SU-DHL-6 (cell line): ENCODE measurements around the gene SLC12A5.

Experiments used
- H2AFZ ChIP-seq: fragments of 200-600 bp; sonication (generic); 2 replicates; pipeline ENCODE4 v1.6.1; 2014; ENCODE audit warnings: low read depth, mild to moderate bottlenecking, moderate library complexity, mixed read lengths, antibody characterized with exemption, low read length; ENCODE audit not compliant: severe bottlenecking
- H3F3A ChIP-seq: fragments of 200-600 bp; shearing (Covaris generic); 2 replicates; pipeline ENCODE4 v1.6.0; 2016; ENCODE audit warnings: antibody characterized with exemption, mild to moderate bottlenecking; ENCODE audit not compliant: insufficient read depth
- H3K27ac ChIP-seq: fragments of 200-600 bp; sonication (generic); 2 replicates; pipeline ENCODE4 v1.5.1; 2016; ENCODE audit warnings: low read depth, mild to moderate bottlenecking, low read length, moderate library complexity, mixed read lengths
- H3K27me3 ChIP-seq: fragments of 200-600 bp; sonication (generic), shearing (Covaris generic); 2 replicates; pipeline ENCODE4 v1.6.0; 2014; ENCODE audit warnings: mild to moderate bottlenecking, low read length
- H3K36me3 ChIP-seq: fragments of 200-600 bp; sonication (generic); 2 replicates; pipeline ENCODE4 v1.6.1; 2014; ENCODE audit warnings: mild to moderate bottlenecking, low read length, mixed read lengths
- H3K4me2 ChIP-seq: fragments of 300-600, 200-600 bp; shearing (Covaris generic), sonication (generic); 2 replicates; pipeline ENCODE4 v1.6.0; 2014; ENCODE audit warnings: low read length, low read depth, mild to moderate bottlenecking; ENCODE audit not compliant: poor library complexity, severe bottlenecking
- H3K4me3 ChIP-seq: fragments of 200-600 bp; sonication (generic); 2 replicates; pipeline ENCODE4 v1.5.1; 2014; ENCODE audit warnings: antibody characterized with exemption, low read length, mild to moderate bottlenecking, mixed read lengths; ENCODE audit not compliant: insufficient read depth, poor library complexity, severe bottlenecking
- H3K79me2 ChIP-seq: fragments of 200-600 bp; sonication (generic); 2 replicates; pipeline ENCODE4 v1.6.1; 2014; ENCODE audit warnings: mild to moderate bottlenecking, low read length, moderate library complexity; ENCODE audit not compliant: insufficient read depth
- H3K9ac ChIP-seq: fragments of 200-600 bp; sonication (generic); 2 replicates; pipeline ENCODE4 v1.7.0; 2014; ENCODE audit warnings: mild to moderate bottlenecking, low read length
- H3K9me2 ChIP-seq: fragments of 200-600 bp; sonication (generic); replicated peaks from 2 replicates; pipeline ENCODE4 v1.6.1; 2014; ENCODE audit warnings: low read length; ENCODE audit not compliant: insufficient read depth
- H3K9me3 ChIP-seq: fragments of 200-600 bp; sonication (generic); 2 replicates; pipeline ENCODE4 v1.6.1; 2014; ENCODE audit warnings: low read length, mixed read lengths; ENCODE audit not compliant: insufficient read depth
- H4K20me1 ChIP-seq: fragments of 200-600 bp; sonication (generic); 2 replicates; pipeline ENCODE4 v1.6.1; 2014; ENCODE audit warnings: low read depth, mild to moderate bottlenecking, antibody characterized with exemption, low read length, moderate library complexity, mixed read lengths
- EZH2phosphoT487 ChIP-seq: fragments of 200-600 bp; sonication (generic), shearing (Covaris generic); conservative IDR thresholded peaks from 2 replicates; pipeline ENCODE4 v1.6.1; 2018; ENCODE audit warnings: mild to moderate bottlenecking, antibody characterized with exemption, low read length, moderate library complexity, mixed read lengths
- TF ChIP-seq, protein P1 (sequence below): fragments of 200-600 bp; sonication (generic); IDR thresholded peaks from one replicate; pipeline ENCODE4 v1.5.1; 2017; ENCODE audit warnings: antibody characterized with exemption, mild to moderate bottlenecking, low read length, moderate library complexity; ENCODE audit not compliant: insufficient read depth, poor library complexity, severe bottlenecking

Gene SLC12A5

DNA sequence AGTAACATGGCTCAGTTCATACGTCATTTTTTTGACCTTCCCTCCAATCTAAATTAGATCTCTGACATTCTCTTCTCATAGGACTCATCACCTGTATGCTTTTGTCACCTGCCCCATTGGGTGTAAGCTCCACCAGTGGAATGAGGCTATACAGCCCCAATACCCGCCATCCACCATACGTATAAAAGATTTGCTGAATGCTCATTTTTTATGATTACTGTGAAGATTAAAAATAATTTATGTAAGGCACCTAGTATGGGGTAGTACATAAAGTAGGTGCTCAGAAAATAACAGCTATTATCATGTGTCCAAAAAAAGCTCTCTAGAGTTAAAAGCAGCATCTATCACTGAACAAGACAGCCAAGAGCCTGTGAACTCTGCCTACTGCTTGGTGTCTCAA is 36.7 kb downstream of the SLC12A5 start:
- no peaks in the 10 kb centered on the region for H3K9me3 ChIP-seq
- no peaks in the 10 kb centered on the region for H3K27me3 ChIP-seq
- H3K36me3 ChIP-seq, result peaks cover 11% of the 10 kb centered on the region; the same call in 1 of the 2 replicates
- no peaks in the 10 kb centered on the region for H3K9me2 ChIP-seq
- no peak for TF ChIP-seq EZH2phosphoT487
- TF ChIP-seq, protein P1, sequence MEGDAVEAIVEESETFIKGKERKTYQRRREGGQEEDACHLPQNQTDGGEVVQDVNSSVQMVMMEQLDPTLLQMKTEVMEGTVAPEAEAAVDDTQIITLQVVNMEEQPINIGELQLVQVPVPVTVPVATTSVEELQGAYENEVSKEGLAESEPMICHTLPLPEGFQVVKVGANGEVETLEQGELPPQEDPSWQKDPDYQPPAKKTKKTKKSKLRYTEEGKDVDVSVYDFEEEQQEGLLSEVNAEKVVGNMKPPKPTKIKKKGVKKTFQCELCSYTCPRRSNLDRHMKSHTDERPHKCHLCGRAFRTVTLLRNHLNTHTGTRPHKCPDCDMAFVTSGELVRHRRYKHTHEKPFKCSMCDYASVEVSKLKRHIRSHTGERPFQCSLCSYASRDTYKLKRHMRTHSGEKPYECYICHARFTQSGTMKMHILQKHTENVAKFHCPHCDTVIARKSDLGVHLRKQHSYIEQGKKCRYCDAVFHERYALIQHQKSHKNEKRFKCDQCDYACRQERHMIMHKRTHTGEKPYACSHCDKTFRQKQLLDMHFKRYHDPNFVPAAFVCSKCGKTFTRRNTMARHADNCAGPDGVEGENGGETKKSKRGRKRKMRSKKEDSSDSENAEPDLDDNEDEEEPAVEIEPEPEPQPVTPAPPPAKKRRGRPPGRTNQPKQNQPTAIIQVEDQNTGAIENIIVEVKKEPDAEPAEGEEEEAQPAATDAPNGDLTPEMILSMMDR, result no peak
- no peak overlapping the region for H2AFZ ChIP-seq
- no peak overlapping the region for H3K4me2 ChIP-seq
- no peak overlapping the region for H3K4me3 ChIP-seq
- no peaks in the 10 kb centered on the region for H3K79me2 ChIP-seq
- no peak overlapping the region for H3K27ac ChIP-seq
- H4K20me1 ChIP-seq, result no peaks in the 10 kb centered on the region
- no peak overlapping the region for H3K9ac ChIP-seq
- peaks cover 3% of the 10 kb centered on the region; the same call in 1 of the 2 replicates for H3F3A ChIP-seq

DNA sequence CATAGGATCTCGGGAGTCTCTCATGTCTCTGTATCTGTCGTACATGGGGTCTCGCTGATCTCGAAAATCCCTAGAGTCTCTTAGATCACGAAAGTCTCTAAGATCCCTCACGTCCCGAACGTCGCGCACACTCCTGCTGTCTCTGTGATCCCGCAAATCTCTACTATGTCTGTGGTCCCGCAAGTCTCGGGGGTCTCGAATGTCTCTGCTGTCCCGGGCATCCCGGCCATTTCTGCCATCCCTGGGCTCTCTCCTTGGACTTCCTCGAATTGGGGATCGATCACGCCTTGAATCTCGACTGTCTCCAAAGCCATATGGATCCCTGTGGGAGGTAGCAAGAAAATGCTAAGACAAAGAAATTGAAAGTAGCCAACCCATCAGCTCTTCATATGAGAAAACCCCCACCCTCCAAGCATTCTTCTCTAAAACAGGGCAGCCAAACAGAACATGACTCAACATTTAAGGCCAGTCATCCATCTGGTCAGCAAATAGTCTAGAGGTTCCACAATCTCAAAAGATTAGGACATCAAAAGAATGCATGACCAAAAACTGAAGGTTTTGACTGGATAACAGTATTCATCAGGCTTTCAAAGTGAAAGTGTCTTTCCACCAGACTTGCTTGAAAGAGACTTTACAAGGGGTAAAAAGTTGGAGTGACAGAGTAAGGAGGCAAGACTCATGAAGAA is 41.3 kb downstream of the SLC12A5 start:
- Histone ChIP-seq H3K27ac (no peak overlapping the region), H2AFZ (no peak overlapping the region), H4K20me1 (no peaks in the 10 kb centered on the region), H3K9me3 (no peaks in the 10 kb centered on the region), H3F3A (no peaks in the 10 kb centered on the region), H3K9me2 (no peaks in the 10 kb centered on the region), H3K9ac (no peak overlapping the region), H3K4me2 (no peak overlapping the region), H3K4me3 (no peak overlapping the region), H3K36me3 (peaks cover 11% of the 10 kb centered on the region; the same call in 1 of the 2 replicates), H3K27me3 (no peaks in the 10 kb centered on the region), H3K79me2 (0 out of 2 replicates have a peak, but pooled peaks cover 4% of the 10 kb centered on the region)
- no peak for TF ChIP-seq EZH2phosphoT487
- TF ChIP-seq, protein P1, result no peak

DNA sequence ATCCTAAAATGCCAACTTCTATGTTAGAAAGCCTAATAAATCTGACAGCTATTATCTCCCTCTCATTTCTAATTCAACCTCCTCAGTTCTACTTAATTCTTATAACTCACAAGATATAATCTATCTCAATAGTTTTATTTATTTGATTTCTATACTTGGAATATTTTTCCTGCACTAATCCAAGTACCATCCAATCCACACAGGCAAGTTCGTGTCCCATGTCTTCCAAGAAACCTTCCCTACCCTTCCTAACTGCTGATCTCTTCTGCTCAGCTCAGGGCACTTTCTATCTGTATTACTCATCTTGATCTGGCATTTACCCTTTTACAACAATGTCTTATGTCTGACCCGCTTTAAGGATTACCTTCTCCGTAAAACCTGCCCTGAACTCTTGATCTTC is 42.6 kb downstream of the SLC12A5 start:
- H3K9me2 ChIP-seq, result no peaks in the 10 kb centered on the region
- H2AFZ ChIP-seq, result no peak overlapping the region
- no peak overlapping the region for H3K4me2 ChIP-seq
- no peaks in the 10 kb centered on the region for H3K27me3 ChIP-seq
- H3K27ac ChIP-seq, result no peak overlapping the region
- no peak overlapping the region for H3K4me3 ChIP-seq
- no peak for TF ChIP-seq EZH2phosphoT487
- TF ChIP-seq, protein P1, result no peak
- peaks cover 14% of the 10 kb centered on the region; the same call in 1 of the 2 replicates for H3K36me3 ChIP-seq
- H3F3A ChIP-seq, result no peaks in the 10 kb centered on the region
- no peaks in the 10 kb centered on the region for H4K20me1 ChIP-seq
- 0 out of 2 replicates have a peak, but pooled peaks cover 4% of the 10 kb centered on the region for H3K79me2 ChIP-seq
- no peak overlapping the region for H3K9ac ChIP-seq
- no peaks in the 10 kb centered on the region for H3K9me3 ChIP-seq
